ENCODE measurements around the gene MAPRE2.

MAPRE2 gene

DNA sequence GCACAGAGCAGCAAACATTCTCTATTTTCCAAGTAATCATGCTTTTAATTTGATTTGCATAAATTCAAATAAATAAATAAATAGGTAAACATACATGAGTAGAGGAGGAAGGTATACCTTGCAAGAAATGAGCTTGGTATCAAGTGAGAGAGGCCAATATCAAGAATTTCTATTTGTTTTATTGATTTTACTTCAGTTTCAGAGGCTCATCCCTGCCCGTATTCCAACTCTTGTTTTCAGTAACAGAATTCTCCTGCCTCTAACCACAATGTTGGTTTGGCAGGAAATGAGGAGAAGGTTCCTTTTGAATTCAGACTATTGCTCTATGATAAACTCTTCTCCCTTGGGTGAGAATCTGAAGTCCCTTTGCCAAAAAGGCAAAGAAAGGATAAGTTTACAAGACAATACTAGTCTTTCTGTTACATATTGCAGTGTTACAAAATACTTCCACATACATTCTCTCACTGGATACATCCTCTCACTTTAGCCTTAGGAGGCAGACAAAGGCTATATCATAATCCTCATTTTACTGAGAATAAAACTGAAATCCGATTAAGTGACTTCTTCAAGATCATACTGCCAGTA, 131.3 kb downstream of the MAPRE2 start:
- H3K36me3 ChIP-seq (ENCODE audit: insufficient read depth, insufficient read length, low read length) = no peaks in the 10 kb centered on the region
- no peak overlapping the region for H3K4me3 ChIP-seq (ENCODE audit: insufficient read length, low read depth)
- no peak for DNase-seq (ENCODE audit: low read depth, low spot score)
- no peaks in the 10 kb centered on the region for H3K4me1 ChIP-seq (ENCODE audit: insufficient read depth, insufficient read length)
- H3K9ac ChIP-seq (ENCODE audit: insufficient read length, low read depth) = no peak overlapping the region
- H3K27me3 ChIP-seq (ENCODE audit: insufficient read depth, insufficient read length) = no peaks in the 10 kb centered on the region
- H3K9me3 ChIP-seq (ENCODE audit: insufficient read depth, low read length) = peaks cover 11% of the 10 kb centered on the region
- no peak for TF ChIP-seq YY1 (IDR thresholded peaks at IDR 0.05; ENCODE audit: insufficient read depth, insufficient read length)
- no peak for TF ChIP-seq ZNF274 (IDR thresholded peaks at IDR 0.05; ENCODE audit: low read depth, low read length)
- no peak for TF ChIP-seq SUZ12 (IDR thresholded peaks at IDR 0.05; ENCODE audit: extremely low read depth, insufficient read depth, insufficient read length)

DNA sequence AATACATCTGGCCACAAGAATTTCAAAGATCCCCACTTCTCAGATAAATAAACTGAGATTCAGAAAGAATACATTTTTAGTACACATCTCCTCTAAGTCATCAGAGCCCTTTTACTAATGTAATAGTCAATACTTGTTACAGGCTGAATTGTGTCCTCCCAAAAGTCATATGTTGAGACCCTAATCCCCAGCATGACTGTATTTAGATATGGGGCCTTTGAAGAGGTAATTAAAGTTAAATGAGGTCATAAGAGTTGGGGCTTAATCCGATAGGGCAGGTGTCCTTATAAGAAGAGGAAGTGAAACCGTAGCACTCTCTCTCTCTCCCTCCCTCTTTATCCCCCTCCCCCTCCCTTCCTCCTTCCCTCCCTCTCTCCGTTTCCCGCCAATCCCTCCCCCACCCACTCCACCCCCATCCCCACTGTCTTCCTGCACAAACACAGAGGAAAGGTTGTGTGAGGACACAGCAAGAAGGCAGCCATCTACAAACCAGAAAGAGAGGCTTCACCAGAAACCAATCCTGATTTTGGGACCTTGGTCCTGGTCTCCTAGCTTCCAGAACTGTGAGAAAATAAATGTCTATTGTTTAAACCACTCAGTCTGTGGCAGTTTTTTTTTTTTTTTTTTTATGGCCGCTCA, 133.0 kb downstream of the MAPRE2 start:
- H3K4me1 ChIP-seq (ENCODE audit: insufficient read depth, insufficient read length) = no peaks in the 10 kb centered on the region
- H3K4me3 ChIP-seq (ENCODE audit: insufficient read length, low read depth) = no peak overlapping the region
- peaks cover 13% of the 10 kb centered on the region for H3K9me3 ChIP-seq (ENCODE audit: insufficient read depth, low read length)
- H3K27me3 ChIP-seq (ENCODE audit: insufficient read depth, insufficient read length) = no peaks in the 10 kb centered on the region
- no peaks in the 10 kb centered on the region for H3K36me3 ChIP-seq (ENCODE audit: insufficient read depth, insufficient read length, low read length)
- H3K9ac ChIP-seq (ENCODE audit: insufficient read length, low read depth) = no peak overlapping the region
- no peak for TF ChIP-seq ZNF274 (IDR thresholded peaks at IDR 0.05; ENCODE audit: low read depth, low read length)
- TF ChIP-seq SUZ12 (IDR thresholded peaks at IDR 0.05; ENCODE audit: extremely low read depth, insufficient read depth, insufficient read length) = no peak
- TF ChIP-seq YY1 (IDR thresholded peaks at IDR 0.05; ENCODE audit: insufficient read depth, insufficient read length) = no peak
- no peak for DNase-seq (ENCODE audit: low read depth, low spot score)

DNA sequence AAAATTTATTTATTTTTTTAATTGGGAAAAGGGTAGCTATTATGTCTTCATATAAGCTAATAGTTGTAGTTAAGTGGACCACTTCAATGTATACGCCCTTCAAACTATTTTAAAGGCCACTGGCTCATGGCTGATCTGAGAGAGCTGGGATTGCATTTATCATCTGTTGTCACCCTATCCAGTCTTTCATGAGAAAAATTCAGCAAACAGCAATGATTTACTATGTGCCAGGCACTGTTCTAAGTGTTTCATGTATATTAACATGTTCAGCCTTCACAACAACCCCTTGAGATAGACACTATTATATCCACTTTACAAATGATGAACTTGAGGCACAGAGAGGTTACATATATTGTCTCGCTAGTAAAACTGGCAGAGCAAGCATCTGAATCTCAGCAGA, 133.5 kb downstream of the MAPRE2 start:
- Histone ChIP-seq H3K36me3 (ENCODE audit: insufficient read depth, insufficient read length, low read length) (no peaks in the 10 kb centered on the region), H3K9me3 (ENCODE audit: insufficient read depth, low read length) (peaks cover 13% of the 10 kb centered on the region), H3K27me3 (ENCODE audit: insufficient read depth, insufficient read length) (no peaks in the 10 kb centered on the region), H3K4me1 (ENCODE audit: insufficient read depth, insufficient read length) (no peaks in the 10 kb centered on the region), H3K4me3 (ENCODE audit: insufficient read length, low read depth) (no peak overlapping the region), H3K9ac (ENCODE audit: insufficient read length, low read depth) (no peak overlapping the region)
- DNase-seq (ENCODE audit: low read depth, low spot score) = no peak
- no peak for TF ChIP-seq SUZ12 (IDR thresholded peaks at IDR 0.05; ENCODE audit: extremely low read depth, insufficient read depth, insufficient read length)
- no peak for TF ChIP-seq YY1 (IDR thresholded peaks at IDR 0.05; ENCODE audit: insufficient read depth, insufficient read length)

DNA sequence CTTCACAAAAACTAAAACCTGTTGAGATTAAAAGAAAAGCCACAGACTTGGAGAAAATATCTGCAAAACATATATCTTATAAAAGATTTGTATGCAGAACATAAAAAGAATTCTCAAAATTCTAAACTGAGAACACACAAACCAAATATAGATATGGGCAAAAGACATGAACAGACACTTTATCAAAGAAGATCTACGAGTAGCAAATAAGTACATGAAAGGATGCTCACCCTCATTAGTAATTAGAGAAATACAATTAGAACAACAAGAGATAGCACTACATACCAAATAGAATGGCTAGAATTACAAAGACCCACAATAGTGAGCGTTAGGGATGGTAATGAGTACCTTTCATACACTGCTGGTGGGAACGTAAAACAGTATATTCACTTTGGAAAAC, 135.7 kb downstream of the MAPRE2 start:
- no peak overlapping the region for H3K4me3 ChIP-seq (ENCODE audit: insufficient read length, low read depth)
- TF ChIP-seq SUZ12 (IDR thresholded peaks at IDR 0.05; ENCODE audit: extremely low read depth, insufficient read depth, insufficient read length) (no peak), ZNF274 (IDR thresholded peaks at IDR 0.05; ENCODE audit: low read depth, low read length) (no peak), YY1 (IDR thresholded peaks at IDR 0.05; ENCODE audit: insufficient read depth, insufficient read length) (no peak)
- no peak overlapping the region for H3K9ac ChIP-seq (ENCODE audit: insufficient read length, low read depth)
- no peaks in the 10 kb centered on the region for H3K36me3 ChIP-seq (ENCODE audit: insufficient read depth, insufficient read length, low read length)
- no peaks in the 10 kb centered on the region for H3K27me3 ChIP-seq (ENCODE audit: insufficient read depth, insufficient read length)
- H3K9me3 ChIP-seq (ENCODE audit: insufficient read depth, low read length) = peaks cover 13% of the 10 kb centered on the region
- H3K4me1 ChIP-seq (ENCODE audit: insufficient read depth, insufficient read length) = no peaks in the 10 kb centered on the region
- DNase-seq (ENCODE audit: low read depth, low spot score) = no peak

DNA sequence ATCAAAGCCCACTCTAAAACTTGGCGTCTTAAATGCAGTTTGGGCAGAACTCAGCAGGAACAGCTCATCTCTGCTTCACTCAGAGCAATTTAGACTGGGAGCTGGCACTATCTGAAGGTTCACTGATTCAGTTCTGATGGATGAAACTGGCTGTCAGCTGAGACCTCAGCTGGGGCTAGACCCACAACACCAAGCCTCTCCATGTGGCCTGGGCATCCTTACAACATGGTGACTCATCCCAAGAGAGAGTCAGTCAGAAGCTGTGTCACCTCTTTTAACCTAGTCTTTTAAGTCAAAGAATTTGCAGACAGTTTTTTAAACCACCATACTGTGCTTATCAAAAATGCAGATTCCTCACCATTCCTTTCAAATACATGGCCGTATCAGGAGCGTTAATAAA, 137.0 kb downstream of the MAPRE2 start:
- no peak for TF ChIP-seq YY1 (IDR thresholded peaks at IDR 0.05; ENCODE audit: insufficient read depth, insufficient read length)
- no peak for TF ChIP-seq ZNF274 (IDR thresholded peaks at IDR 0.05; ENCODE audit: low read depth, low read length)
- TF ChIP-seq SUZ12 (IDR thresholded peaks at IDR 0.05; ENCODE audit: extremely low read depth, insufficient read depth, insufficient read length) = no peak
- H3K9me3 ChIP-seq (ENCODE audit: insufficient read depth, low read length) = peaks cover 13% of the 10 kb centered on the region
- no peak overlapping the region for H3K4me3 ChIP-seq (ENCODE audit: insufficient read length, low read depth)
- no peaks in the 10 kb centered on the region for H3K27me3 ChIP-seq (ENCODE audit: insufficient read depth, insufficient read length)
- DNase-seq (ENCODE audit: low read depth, low spot score) = no peak
- no peaks in the 10 kb centered on the region for H3K36me3 ChIP-seq (ENCODE audit: insufficient read depth, insufficient read length, low read length)
- no peak overlapping the region for H3K9ac ChIP-seq (ENCODE audit: insufficient read length, low read depth)
- H3K4me1 ChIP-seq (ENCODE audit: insufficient read depth, insufficient read length) = no peaks in the 10 kb centered on the region

DNA sequence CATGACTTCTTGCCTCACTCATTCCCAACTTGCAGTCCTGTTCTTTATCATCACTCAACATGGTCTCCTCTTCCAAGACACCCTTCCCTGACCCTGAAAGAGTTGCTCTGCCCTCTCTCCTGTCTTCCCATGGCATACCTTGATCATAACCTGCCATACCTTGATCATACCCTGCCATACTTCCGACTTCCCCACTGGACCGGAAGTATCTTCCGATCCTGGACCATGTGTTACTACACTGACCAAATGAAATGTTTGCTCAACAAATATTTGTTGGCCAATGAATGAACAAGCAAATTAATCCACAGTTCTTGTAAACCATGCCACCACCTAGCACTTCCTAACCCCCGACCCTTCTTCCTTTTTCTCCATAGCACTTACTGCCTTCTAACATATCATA, 138.7 kb downstream of the MAPRE2 start:
- Histone ChIP-seq H3K27me3 (ENCODE audit: insufficient read depth, insufficient read length) (no peaks in the 10 kb centered on the region), H3K4me3 (ENCODE audit: insufficient read length, low read depth) (no peak overlapping the region), H3K36me3 (ENCODE audit: insufficient read depth, insufficient read length, low read length) (no peaks in the 10 kb centered on the region), H3K9ac (ENCODE audit: insufficient read length, low read depth) (no peak overlapping the region), H3K4me1 (ENCODE audit: insufficient read depth, insufficient read length) (no peaks in the 10 kb centered on the region), H3K9me3 (ENCODE audit: insufficient read depth, low read length) (peaks cover 13% of the 10 kb centered on the region)
- TF ChIP-seq SUZ12 (IDR thresholded peaks at IDR 0.05; ENCODE audit: extremely low read depth, insufficient read depth, insufficient read length) (no peak), ZNF274 (IDR thresholded peaks at IDR 0.05; ENCODE audit: low read depth, low read length) (no peak), YY1 (IDR thresholded peaks at IDR 0.05; ENCODE audit: insufficient read depth, insufficient read length) (no peak)
- DNase-seq (ENCODE audit: low read depth, low spot score) = no peak

DNA sequence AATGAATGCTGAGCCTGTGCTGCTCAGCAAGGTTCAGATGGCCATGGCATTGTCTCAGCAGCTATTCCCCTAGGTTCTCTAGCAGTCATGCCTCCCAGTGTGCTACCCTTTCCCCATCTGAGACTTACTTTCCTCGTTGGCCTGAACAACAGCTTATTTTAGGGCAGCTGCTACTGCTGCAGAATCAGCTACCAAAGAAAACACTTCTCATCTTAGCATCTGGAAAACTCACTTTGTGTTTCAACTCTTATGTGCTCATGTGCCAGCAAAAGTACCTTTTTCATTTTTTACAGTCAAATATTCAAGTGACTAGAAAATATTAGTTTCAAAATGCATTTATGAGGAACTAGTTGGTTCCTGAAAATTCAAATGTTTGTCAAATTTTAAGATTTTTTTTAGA, 139.2 kb downstream of the MAPRE2 start:
- no peak for TF ChIP-seq YY1 (IDR thresholded peaks at IDR 0.05; ENCODE audit: insufficient read depth, insufficient read length)
- no peak for TF ChIP-seq SUZ12 (IDR thresholded peaks at IDR 0.05; ENCODE audit: extremely low read depth, insufficient read depth, insufficient read length)
- no peak for TF ChIP-seq ZNF274 (IDR thresholded peaks at IDR 0.05; ENCODE audit: low read depth, low read length)
- Histone ChIP-seq H3K36me3 (ENCODE audit: insufficient read depth, insufficient read length, low read length) (no peaks in the 10 kb centered on the region), H3K9me3 (ENCODE audit: insufficient read depth, low read length) (peaks cover 13% of the 10 kb centered on the region), H3K9ac (ENCODE audit: insufficient read length, low read depth) (no peak overlapping the region), H3K27me3 (ENCODE audit: insufficient read depth, insufficient read length) (no peaks in the 10 kb centered on the region), H3K4me3 (ENCODE audit: insufficient read length, low read depth) (no peak overlapping the region), H3K4me1 (ENCODE audit: insufficient read depth, insufficient read length) (no peaks in the 10 kb centered on the region)
- DNase-seq (ENCODE audit: low read depth, low spot score) = no peak

Data from NT2/D1 (cell line).